ENCODE data around the gene ANKRD29. TPM values are rescaled to one million over a fixed set of nuclear protein-coding genes. Genes with fewer than 3 reads are reported as not detected.

Gene ANKRD29
- total RNA-seq, 1 donor from 2014 or later = 72.0 TPM

DNA sequence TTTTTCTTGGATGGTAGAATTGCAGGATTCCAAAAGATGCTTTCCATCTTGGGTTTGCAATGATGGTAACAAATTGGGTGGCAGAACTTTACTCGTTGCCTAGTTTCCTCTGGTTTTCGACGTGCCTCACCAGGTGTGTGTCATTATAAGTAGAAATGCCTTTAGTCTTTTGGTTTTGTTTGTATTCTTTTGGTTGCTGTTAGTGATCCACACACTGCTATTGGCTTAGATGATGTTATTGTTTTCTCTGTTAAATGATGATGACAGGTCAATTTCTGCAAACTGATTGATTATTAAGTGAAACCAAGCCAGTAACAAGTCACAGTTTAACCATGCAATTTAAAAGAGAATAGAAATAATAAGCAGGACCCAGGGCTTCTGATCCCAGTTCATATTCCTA, 20.4 kb upstream of the ANKRD29 start:
- ATAC-seq (no peak), DNase-seq (no peak)
- no peaks in the 10 kb centered on the region for H3K36me3 ChIP-seq
- no peaks in the 10 kb centered on the region for H3K9me3 ChIP-seq
- TF ChIP-seq, protein P1, sequence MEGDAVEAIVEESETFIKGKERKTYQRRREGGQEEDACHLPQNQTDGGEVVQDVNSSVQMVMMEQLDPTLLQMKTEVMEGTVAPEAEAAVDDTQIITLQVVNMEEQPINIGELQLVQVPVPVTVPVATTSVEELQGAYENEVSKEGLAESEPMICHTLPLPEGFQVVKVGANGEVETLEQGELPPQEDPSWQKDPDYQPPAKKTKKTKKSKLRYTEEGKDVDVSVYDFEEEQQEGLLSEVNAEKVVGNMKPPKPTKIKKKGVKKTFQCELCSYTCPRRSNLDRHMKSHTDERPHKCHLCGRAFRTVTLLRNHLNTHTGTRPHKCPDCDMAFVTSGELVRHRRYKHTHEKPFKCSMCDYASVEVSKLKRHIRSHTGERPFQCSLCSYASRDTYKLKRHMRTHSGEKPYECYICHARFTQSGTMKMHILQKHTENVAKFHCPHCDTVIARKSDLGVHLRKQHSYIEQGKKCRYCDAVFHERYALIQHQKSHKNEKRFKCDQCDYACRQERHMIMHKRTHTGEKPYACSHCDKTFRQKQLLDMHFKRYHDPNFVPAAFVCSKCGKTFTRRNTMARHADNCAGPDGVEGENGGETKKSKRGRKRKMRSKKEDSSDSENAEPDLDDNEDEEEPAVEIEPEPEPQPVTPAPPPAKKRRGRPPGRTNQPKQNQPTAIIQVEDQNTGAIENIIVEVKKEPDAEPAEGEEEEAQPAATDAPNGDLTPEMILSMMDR (IDR thresholded peaks at IDR 0.05) = no peak
- peaks cover 7% of the 10 kb centered on the region for H3K27me3 ChIP-seq
- H3K4me3 ChIP-seq = no peak overlapping the region
- H3K27ac ChIP-seq = no peak overlapping the region
- no peaks in the 10 kb centered on the region for H3K4me1 ChIP-seq
- intact Hi-C loops (cut with DNase I) = no loop called here

DNA sequence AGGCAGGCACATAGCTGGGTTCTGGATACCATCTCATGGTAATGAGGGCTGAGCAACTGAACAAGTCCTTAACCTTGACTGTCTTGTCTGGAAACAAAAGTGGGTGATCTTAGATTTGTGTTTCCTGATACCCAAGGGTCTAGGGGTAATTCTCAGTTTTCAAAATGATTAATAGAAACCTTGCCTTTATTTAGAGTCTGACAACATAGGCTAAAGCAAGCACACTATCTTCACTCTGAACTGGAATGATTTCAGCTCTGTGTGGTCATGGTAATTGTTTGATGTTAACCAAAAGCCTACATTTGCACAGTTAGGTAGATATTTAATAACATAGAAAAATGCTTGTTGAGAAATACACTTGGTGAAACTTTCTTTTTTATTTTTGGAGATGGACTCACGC, 19.8 kb upstream of the ANKRD29 start:
- H3K9me3 ChIP-seq = no peaks in the 10 kb centered on the region
- H3K4me3 ChIP-seq = no peak overlapping the region
- TF ChIP-seq, protein P1 (IDR thresholded peaks at IDR 0.05) = no peak
- H3K27ac ChIP-seq = no peak overlapping the region
- intact Hi-C loops (cut with DNase I) = no loop called here
- H3K4me1 ChIP-seq = no peaks in the 10 kb centered on the region
- ATAC-seq (no peak), DNase-seq (no peak)
- no peaks in the 10 kb centered on the region for H3K36me3 ChIP-seq
- peaks cover 6% of the 10 kb centered on the region for H3K27me3 ChIP-seq

DNA sequence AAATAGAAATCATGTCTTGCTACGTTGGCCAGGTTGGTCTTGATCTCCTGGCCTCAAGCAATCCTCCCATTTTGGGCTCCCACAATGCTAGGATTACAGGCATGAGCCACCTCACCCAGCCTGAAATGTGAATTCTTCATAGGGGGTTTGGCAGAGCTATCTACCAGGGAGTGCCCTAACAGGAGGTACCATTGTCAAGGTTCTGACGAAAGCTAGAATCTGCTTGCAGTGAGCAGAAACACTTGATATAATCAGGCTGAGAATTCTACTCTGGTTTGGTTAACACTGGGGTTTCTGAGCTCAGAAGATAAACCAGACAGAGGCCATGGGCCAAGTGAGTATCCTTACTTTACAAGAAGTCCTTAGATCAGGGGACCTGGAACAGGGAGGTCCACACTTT, 19.3 kb upstream of the ANKRD29 start:
- peaks cover 6% of the 10 kb centered on the region for H3K27me3 ChIP-seq
- ATAC-seq = no peak

DNA sequence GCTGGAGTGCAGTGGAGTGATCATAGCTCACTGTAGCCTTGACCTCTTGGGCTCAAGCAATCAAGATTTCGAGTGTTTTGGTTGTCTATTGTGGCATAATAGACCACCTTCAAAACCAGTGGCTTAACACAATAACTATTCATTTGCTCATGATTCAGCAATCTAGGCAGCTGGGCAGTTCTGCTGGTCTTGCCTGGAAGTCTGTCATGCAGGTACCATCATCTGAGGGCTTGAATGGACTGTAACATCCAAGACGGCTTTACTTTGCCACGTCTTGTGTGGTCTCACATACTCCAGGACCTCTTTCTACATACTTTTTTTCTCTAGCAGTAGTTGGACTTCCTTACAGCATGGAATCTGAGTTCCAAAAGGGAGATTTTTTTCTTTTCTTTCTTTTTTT, 13.2 kb upstream of the ANKRD29 start:
- Histone ChIP-seq H3K27me3 (no peaks in the 10 kb centered on the region), H3K4me1 (no peaks in the 10 kb centered on the region), H3K27ac (no peak overlapping the region), H3K36me3 (no peaks in the 10 kb centered on the region), H3K4me3 (no peak overlapping the region), H3K9me3 (no peaks in the 10 kb centered on the region)
- intact Hi-C loops (cut with DNase I) = no loop called here
- ATAC-seq (no peak), DNase-seq (no peak)
- TF ChIP-seq, protein P1 (IDR thresholded peaks at IDR 0.05) = no peak

More for the DNA sequence above, 19.3 kb upstream of the ANKRD29 start:
- H3K36me3 ChIP-seq = no peaks in the 10 kb centered on the region
- no peak for DNase-seq
- no peak overlapping the region for H3K27ac ChIP-seq
- intact Hi-C loops (cut with DNase I) = no loop called here
- TF ChIP-seq, protein P1 (IDR thresholded peaks at IDR 0.05) = no peak
- no peaks in the 10 kb centered on the region for H3K9me3 ChIP-seq
- H3K4me3 ChIP-seq = no peak overlapping the region
- no peaks in the 10 kb centered on the region for H3K4me1 ChIP-seq

DNA sequence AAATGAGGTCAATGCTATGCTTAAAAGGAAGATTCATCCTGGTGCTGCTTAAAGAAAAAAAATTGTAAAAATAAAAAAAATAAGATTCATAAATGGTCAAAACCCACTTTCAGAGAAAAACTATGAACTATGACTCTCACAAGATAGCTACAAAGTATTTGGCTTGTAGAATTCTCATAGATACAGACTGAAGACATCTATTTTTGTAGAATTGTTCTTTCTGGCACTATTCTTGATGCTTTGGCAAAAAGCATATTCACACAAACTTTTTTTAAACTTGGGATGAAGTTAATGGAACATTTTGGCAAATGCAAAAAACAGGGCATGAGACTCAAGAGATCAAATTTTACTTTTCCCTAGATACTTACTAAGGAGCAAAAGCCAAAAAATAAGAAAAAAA, 12.5 kb upstream of the ANKRD29 start:
- Histone ChIP-seq H3K36me3 (no peaks in the 10 kb centered on the region), H3K4me3 (no peak overlapping the region), H3K27ac (no peak overlapping the region), H3K9me3 (no peaks in the 10 kb centered on the region), H3K27me3 (no peaks in the 10 kb centered on the region), H3K4me1 (no peaks in the 10 kb centered on the region)
- DNase-seq = no peak
- intact Hi-C loops (cut with DNase I) = no loop called here
- ATAC-seq = no peak
- TF ChIP-seq, protein P1 (IDR thresholded peaks at IDR 0.05) = no peak

DNA sequence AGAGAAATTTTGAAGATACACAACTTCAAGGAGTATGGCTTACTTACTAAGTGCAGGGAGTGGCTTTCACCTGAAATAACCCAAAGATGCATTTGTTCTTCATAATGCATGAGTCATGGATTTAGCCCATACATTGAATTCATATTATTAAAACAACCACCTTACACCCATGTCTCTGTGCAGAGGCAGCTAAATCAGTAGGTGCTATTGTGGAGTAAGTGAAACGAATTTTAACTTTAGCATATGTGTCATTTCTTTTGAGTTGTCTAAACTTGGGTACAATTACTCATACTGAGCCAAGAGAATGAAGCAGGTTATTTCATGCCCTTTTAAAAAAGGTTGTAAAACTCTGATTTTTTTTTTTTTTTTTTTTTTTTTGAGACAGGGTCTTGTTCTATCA, 11.0 kb upstream of the ANKRD29 start:
- no peaks in the 10 kb centered on the region for H3K9me3 ChIP-seq
- intact Hi-C loops (cut with DNase I) = no loop called here
- H3K36me3 ChIP-seq = no peaks in the 10 kb centered on the region
- H3K27ac ChIP-seq = no peak overlapping the region
- H3K4me1 ChIP-seq = no peaks in the 10 kb centered on the region
- no peak for ATAC-seq
- no peak for DNase-seq
- H3K27me3 ChIP-seq = no peaks in the 10 kb centered on the region
- H3K4me3 ChIP-seq = no peak overlapping the region
- TF ChIP-seq, protein P1 (IDR thresholded peaks at IDR 0.05) = no peak

Measured in upper lobe of right lung (tissue), 1 donor.